Superior temporal gyrus (tissue), 1 donor: ENCODE results near the gene ATG13.
A peak's percentile ranks its signal among the peaks of the same experiment; 100 is the strongest.
"Not testable (repeated sequence)": the region's sequence is repeated elsewhere in the genome, so short reads cannot be mapped to it uniquely, and the experiment has no call there.

ENCODE experiments used
- DNase-seq: peaks from one replicate; pipeline ENCODE4 v3.0.0-alpha.2; 2016; ENCODE audit errors: extremely low spot score

The ATG13 gene

DNA sequence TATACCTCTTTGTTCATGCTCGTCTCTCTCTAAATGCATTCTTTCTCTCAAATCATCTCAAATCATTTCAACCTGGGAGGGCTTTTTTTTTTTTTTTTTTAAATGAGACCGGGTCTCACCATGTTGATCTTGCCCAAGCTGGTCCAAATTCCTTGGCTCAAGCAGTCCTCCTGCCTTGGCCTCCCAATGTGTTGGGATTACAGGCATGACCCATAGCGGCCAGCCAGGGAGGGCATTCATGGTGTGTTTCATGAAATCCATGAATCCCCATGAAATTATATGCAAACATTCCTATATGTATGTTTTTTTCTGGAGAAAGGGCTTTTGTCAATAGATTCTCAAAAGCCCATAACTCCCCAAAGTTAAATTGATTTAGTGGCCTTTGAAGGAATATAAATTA is 26.2 kb downstream of the ATG13 start:
- DNase-seq: no peak

DNA sequence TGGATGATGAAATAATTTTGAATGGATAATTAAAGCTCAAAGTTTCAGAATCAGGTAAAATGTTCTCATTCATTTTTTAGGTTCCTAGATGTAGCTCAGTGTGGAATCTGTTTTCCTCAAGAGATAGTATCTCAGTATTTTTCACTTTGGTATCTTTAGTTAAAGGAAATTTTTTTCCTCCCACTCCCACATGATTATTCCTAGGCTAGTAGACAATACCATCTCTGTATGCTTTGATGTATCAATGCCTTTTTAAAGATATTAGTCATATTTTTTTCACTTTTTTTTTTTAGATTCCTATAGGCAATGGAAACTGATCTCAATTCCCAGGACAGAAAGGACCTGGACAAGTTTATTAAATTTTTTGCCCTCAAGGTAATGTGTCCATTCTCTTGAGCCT is 26.6 kb downstream of the ATG13 start:
- DNase-seq: no peak

DNA sequence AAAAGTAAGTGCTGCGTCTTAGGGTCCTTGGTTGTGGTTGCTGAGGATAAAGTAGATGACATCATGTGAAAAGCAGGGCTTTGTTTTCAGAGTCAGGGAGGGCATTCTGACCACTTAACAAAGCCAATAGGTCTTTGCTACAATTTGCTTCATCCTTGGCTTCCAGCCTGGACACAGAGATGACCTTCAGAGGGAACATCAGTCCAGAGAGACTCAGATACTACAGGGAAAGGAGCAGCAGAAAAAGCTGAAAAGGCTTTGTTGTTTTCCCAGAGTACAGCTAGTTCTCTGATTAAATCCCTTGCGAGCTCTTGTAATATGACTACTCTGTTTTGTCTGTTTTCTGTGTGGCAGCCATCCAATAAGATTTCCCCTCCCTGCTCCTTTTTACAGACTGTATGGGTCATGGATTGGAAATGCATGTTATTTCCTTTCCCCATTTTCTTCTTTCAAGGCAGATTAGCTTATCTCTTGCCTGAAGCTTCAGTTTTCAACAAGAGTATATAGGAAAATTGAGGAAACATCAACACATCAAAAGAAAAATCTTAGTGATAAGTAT is 31.9 kb downstream of the ATG13 start:
- peak; percentile 95 for DNase-seq

DNA sequence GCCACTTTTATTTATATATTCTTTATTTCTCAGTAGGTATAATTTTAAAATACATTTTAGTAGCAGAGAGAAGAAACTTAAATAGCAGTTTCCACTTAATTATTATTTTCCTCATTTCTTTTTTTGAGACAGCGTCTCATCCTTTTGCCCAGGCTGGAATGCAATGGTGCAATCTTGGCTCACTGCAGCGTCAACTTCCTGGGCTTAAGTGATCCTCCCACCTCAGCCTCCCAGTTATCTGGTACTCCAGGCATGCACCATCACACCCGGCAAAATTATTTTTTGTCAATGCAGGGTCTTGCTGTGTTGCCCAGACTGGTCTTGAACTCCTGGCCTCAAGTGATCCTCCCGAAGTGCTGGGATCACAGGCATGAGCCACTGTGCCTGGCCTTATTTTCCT is 38.3 kb downstream of the ATG13 start:
- DNase-seq: no peak

DNA sequence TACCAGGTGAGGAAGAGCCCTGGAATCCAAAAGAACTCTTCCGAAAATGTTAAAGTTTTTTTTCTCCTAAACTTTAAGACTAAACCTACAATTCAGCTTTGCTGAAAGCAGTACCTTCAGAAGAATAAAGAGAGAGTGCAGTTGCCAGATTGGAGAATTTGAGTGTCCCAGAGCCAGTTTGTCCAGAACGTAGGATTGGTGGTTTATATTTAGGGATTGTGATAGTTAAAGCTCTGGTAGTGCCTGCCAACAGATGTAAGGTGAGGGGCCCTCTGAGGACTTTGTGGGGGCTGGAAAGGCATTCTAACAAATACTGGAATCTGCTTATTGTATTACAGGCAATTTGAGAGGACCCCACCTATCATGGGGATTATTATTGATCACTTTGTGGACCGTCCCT is 39.8 kb downstream of the ATG13 start:
- DNase-seq: no peak

DNA sequence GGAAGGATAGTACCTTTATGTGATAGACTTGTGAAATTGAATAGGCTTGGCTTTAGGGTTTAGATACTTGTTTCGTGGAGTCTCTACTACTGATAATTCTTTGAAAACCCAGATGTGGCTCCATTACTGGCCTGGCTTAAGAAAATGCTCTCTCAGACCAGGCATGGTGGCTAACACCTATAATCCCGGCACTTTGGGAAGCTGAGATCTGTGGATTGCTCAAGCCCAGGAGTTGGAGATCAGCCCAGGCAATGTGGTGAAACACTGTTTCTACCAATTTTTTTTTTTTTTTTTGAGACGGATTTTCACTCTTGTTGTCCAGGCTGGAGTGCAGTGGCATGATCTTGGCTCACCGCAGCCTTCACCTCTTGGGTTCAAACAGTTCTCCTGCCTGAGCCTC is 40.9 kb downstream of the ATG13 start:
- DNase-seq: no peak

DNA sequence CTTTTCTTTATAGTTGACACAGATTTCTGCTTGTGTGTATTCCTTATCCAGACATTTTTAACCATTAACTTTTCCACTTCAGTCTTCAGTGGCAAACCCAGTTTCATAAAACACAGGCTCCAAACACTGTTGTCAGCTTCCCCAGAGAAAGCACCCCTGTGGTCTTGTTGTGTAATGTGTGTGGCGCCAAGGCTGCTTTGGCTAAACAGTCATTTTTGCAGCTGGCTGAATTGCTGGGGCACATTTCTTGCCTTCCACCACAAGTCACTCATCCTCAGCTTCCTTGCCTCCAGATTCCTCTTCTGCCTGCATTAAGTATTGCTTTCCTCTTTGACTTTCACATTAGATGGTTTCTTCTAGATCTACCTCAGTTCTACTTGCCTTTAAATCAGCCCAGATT is 42.6 kb downstream of the ATG13 start:
- DNase-seq: peak; percentile 41

DNA sequence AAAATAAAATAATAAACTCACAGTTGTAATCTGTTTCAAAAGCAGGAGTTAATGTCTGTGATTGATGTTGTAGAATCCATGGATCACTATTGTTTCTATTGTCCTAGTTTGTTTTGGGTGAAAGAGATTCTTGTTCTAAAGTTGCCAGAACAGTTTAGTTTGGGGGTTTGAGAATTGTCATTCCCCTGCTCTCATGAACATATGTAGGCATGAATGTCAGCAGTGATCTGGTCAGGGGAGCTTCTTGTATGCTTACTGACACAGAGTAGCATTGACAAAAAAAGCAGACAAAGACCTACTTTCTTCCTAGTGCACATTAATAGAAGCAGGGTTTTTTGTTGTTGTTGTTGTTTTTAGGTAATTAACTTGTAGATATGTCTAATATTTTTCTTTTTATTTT is 44.5 kb downstream of the ATG13 start:
- DNase-seq: peak; percentile 80

DNA sequence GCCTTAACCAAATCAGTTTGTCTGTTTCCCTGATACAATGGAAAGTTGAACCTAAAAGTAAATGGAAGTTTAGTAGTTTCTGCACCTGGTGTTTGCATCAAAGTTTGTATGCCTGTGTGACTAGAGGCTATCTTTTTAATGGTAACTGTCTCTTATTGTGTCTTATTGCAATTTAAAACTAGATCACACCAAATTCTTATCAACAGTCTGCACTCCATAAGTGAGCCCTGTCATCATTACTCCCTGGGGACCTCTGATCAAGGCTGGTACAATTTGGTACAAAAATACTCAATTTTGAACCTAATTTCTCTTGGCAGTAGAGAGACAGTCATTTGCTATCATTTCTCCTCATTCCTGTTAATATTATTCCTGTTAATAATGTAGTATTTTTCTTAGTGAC is 45.0 kb downstream of the ATG13 start:
- DNase-seq: no peak

DNA sequence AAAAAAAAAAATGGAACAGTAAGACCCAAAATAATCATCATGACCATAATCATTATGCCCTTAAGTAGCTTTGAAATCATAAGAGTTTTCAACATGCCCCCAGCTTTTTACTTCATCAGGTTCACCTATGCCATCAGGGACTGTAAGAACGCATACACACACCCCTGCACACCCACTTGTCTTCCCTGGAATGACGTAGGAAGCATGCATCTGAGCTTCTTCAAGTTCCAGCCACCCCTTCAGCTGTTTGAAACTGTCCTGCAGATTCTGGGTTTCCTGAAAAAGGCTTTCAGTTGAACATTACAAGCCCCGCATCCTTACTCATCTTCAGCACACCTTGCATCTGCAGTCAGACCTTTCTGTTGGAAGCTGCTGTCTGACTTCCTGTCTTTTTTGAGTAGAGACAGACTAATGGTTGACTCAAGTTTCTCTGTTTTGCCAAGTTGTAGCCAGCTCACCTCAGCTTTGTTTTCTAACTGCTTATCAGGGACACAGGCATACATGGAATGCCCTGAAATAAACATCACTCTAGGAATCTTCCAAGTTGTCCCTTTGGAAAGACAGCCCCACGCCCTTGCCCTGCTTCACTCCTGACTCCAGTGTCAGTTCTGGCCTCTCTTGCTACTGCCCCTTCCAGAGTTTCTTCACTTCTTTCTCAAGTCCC is 46.1 kb downstream of the ATG13 start:
- DNase-seq: no peak

DNA sequence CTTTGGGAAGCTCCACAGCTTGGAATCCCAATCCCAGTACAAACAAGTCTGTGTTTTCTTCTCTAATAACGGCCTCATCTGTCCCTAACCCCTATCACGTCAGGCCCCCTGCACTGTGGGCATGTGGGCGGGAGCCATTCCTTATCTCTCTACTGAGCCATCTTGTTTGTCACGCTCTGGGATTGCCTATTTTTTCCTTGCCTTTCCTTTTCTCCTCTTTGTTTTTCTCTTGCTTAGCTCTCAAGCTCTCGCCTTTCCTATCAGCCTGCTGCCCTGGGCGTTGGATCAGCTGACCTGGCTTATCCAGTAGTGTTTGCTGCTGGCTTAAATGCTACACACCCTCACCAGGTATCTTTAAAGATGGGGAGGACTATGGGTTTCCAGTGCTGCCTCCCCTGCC is 47.3 kb downstream of the ATG13 start:
- DNase-seq: peak; percentile 12

DNA sequence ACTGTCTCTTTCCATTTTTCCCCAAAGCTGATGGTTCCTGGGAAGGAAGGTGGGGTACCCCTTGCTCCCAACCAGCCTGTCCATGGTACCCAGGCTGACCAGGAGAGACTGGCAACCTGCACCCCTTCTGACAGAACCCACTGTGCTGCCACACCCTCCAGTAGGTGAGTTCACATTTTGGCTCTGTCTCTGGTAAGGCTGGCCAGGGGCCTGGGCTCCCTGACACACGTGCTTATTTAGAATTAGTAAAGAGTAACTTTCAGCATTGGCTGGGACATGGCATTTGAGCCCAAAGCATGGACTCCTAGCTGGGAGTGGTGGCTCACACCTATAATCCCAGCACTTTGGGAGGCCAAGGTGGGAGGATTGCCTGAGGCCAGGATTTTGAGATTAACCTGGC is 48.0 kb downstream of the ATG13 start:
- no peak for DNase-seq

DNA sequence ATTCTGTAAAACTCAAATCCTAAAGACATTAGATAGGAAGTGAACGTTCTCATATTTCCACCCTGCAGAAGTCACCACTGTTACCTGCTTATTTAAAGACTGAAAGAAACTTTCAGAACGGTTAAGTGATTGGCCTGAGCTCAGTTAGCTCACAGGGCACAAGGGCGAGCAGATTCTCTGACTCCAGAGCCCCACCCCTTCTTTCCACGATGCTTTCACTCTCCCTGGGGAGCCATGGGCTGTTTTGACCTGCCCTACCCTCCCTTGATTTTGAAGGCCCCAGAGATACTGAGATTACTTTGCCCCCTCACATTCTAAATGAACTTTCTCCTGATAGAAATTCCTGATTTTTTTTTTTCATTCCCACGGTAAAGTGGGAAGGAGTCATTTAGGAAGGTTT is 49.2 kb downstream of the ATG13 start:
- DNase-seq: no peak

DNA sequence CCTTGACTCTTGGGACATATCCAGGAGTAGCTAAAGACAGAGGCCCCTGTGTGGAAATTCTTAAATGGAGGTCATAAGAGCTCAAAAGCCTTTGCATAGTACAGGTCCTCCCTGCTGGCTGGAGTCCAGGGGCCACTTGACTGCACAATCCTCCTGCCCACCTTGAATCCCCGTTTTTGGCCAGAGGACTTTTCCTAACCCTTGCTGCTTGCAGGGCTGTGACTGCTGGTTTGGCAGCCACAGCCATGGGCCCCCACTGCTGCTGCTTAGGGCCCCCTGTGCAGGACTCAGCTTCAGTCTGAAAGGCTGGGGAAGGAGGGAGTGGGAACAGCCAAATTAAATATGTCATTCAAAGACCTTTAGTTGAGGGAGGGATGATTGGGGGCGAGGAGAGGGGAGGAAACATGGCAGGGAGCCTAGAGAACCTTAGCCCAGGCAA is 49.7 kb downstream of the ATG13 start:
- no peak for DNase-seq

DNA sequence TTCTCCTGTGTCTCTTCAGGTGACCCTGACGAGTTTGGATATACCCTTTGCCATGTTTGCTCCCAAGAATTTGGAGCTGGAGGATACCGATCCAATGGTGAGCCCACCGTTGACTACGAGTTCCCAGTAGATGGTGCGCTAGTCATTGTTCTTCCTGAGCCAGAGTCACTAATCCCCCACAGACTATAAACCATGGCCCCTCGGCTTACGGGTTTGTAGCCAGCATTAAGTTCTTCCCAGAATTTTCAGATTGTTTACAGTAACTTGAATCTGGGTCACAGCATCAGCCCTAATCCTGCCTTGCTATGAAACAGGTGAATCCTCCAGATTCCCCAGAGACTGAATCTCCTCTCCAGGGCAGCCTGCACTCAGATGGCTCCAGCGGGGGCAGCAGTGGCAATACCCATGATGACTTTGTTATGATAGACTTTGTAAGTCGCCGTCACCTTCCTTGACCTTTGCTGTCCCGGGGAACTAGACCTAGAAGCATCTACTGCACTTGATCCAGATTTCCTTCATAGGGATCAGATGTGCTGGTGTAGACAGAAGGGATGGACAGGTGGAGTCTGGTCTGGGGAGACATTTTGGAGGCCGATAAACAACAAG is 51.2 kb downstream of the ATG13 start:
- DNase-seq: no peak

DNA sequence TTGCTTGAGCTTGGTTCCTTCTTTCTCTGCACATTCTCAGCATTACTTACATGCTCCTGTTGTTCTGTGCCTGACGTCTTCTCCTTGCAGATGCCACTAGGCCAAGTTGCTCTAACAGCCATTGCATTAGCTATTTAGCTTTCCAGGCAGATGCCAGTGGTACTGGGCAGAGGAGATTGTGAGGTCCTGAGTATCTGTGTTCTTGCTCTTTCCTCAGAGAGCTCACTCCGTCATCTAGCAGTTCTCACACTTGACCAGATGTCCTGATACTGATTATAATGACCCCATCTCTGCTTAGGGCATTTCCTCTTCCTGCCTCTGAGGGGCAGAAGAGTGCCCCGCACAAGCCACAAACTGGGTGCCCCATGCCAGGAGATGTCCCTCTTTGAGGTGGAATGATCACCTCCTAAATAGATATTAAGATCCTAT is 52.4 kb downstream of the ATG13 start:
- peak; percentile 56 for DNase-seq

DNA sequence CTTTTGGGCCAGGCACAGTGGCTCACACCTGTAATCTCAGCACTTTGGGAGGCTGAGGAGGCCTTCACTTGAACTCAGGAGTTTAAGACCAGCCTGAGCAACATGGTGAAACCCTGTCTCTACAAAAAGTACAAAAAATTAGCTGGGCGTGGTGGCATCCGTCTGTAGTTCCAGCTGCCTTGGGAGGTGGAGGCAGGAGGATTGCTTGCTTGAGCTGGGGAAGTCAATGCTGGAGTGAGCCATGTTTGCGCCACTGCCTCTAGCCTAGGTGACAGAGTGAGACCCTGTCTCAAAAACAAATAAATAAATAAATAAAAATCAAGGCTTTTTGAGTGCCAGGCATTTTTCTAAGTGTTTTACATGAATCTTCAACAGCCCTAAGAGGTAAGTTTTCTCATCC is 53.2 kb downstream of the ATG13 start:
- DNase-seq: not testable (repeated sequence)

DNA sequence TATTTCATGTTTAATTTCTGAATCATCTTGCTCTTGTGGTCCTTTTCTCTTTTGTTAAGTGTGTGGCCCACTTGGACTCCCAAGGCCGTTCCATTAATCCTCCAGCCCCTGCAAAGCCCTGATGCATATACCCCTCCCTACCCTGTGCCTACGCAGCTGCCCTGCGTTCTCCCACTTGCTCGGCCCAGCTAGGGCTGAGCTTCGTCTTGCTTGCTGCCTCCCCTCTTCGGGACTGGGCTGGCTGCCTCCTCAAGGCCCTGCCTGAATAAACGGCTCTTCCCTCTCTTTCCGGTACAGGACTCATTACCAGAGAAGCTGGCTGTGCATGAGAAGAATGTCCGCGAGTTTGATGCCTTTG is 54.6 kb downstream of the ATG13 start:
- no peak for DNase-seq

DNA sequence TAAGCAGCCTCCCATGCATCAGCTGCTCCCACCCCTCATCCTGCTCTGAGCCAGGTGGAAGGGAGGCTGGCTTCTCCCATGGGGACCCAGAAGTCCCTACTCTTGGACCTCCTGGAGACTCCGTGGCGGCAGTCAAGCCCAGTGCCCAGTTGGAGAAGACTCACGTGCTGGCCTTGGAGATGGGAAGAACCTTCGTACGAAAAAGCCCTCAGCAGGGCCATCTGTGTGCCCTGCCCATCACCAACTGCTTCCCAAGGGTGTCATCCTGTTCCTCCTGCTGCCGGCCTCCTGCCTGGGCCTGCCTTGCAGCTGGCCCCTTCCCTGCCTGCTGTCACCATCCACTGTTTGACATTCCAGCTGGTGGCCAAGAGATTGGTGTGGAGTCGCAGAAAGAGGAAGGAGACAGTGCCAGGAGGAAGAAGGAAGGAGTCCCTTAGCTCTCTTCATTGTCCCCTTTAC is 55.1 kb downstream of the ATG13 start:
- DNase-seq: no peak

DNA sequence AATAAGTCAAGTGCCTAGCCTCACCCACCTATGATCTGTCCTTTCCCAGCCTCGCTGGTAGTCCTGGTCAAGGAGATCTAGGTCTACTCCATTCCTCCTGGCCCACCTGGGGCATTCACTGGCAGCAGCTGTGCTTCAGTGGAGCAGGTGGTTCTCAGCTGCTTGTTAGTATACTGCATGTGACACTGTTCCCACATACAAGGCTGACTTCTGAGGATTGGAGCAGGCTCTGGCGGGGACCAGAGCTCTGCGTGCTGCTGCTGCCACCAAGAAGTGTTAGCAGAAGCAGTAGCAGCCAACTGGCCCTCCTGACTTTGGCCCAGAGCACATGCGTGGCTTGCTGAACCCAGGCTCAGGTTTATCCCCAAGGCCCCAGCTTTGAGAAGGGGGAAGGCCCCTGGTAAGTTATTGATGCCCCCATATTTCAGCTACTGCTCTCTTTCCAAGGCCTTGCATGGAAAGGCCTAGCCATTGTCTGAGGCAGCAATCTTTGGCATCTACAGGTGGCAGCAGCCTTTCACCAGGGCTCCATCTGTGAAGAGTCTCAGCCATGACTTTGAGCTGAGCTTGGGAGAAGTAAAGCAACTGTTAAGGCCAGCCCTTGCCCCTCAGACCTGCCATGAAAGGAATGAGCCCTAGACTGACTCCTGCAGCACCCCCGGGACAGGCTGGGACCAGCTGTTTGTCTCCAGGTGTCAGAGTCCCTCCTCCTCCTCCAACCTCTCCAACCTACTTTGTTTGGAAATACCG is 56.5 kb downstream of the ATG13 start:
- no peak for DNase-seq

DNA sequence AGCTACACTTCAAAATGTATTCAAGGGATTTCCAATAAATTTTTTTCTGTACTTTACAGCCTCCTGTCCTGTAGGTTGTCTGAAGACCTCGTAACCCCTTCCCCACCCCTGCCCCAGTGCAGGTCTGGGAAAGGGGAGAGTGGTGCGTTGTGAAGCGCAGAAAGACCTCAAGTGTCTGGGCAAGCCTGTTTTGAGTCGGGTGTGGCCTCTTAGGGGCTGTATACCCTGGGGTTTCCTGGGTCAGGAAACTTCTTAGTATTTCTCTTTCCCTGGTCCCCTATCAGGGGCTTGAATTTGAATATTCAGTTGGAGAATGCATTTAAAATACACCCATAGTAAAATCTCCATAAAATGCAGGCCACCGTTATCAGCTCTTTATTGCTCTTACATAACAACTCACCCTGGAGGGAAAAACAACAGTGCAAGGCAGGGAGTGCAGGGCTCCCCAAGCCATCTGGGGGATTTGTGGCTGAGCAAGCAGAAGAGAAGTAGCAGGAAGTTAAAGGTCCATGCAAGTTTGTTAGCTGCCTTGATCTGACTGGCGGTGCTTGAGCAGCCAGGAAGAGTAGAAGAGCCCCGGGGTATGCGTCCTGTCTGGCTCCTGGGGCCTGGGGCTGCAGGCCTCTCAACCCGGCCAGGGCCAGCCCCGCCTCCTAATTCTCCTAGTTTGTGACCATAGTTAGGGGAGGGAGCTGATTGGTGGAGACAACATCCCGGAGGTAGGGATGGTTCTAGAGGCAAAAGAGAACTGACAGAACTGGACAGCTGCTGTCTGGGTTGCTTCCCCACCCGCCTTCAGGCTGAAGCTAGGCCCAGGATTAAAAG is 57.3 kb downstream of the ATG13 start:
- no peak for DNase-seq

DNA sequence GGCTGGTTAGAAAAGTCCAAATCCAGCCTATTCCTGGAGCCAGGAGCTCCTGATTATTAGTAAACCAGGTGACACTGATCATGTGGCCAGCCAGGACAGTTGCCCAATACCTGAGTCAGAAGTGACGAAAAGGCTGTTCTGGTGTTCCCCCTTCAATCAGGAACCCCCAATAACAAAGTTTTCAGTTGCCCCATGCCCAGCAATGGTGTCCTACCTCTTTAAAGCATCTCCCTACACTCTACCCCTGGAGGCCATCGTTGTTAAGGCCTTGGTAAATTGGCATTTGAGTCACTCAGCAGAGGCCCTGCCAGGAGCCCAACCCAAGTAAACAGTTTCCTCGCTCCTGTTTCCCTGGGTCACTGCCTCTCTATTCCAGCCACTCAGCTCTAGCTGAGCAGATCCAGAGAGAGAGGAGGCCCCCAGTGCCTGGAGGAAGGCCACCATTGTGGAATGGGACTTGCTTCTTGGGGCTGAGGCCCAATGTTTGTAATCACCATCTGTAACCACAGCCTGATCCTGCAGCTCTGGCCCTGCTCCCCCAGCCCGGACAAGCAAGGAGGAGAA is 58.0 kb downstream of the ATG13 start:
- no peak for DNase-seq
